ENCODE data around the gene C19orf12. TPM values are rescaled to one million over a fixed set of nuclear protein-coding genes. Genes with fewer than 3 reads are reported as not detected.

C19orf12 gene
- total and polyA plus RNA-seq, 2 donors (not counting 3 experiments of a cell fraction or from before 2014, with no cell fraction given), result 20.4 to 22.9 TPM

GRCh38 chr19:29690842-29691241 lies 24.2 kb downstream of the C19orf12 start:
- peak; percentile 16 for DNase-seq (ENCODE audit: low read depth, low spot score)
- BruUV-seq (replicated peaks), result no TSS peak
- Histone ChIP-seq H3K9me3 (replicated peaks; ENCODE audit: control insufficient read depth, insufficient read depth, low read length) (no peaks in the 10 kb centered on the region), H2AFZ (ENCODE audit: low read depth, low read length) (no peak overlapping the region), H3K9ac (replicated peaks; ENCODE audit: extremely low read depth, insufficient read depth, low read length) (no peak overlapping the region), H3K36me3 (ENCODE audit: control insufficient read depth in 2 of 2, extremely low read depth in 1 of 2, insufficient read depth in 2 of 2, low read length in 2 of 2) (no peaks in the 10 kb centered on the region), H3K4me2 (ENCODE audit: insufficient read depth, low read length) (no peak overlapping the region), H3K4me1 (ENCODE audit: control insufficient read depth, extremely low read depth, insufficient read depth, low read length) (no peaks in the 10 kb centered on the region), H4K20me1 (replicated peaks; ENCODE audit: control insufficient read depth, extremely low read depth, insufficient read depth, low read length) (no peaks in the 10 kb centered on the region), H3K9me1 (replicated peaks; ENCODE audit: control insufficient read depth, extremely low read depth, insufficient read depth, low read length) (no peaks in the 10 kb centered on the region), H3K27ac (ENCODE audit: insufficient read depth, low read depth, low read length) (no peak overlapping the region), H3K27me3 (ENCODE audit: control insufficient read depth in 2 of 2, insufficient read depth in 2 of 2, low read length in 2 of 2) (no peaks in the 10 kb centered on the region), H3K4me3 (replicated peaks in 1 of 3; ENCODE audit: insufficient read depth in 1 of 3, low read depth in 1 of 3, low read length in 3 of 3) (no peak overlapping the region), H3K79me2 (ENCODE audit: control insufficient read depth, insufficient read depth, low read length) (no peaks in the 10 kb centered on the region)
- dilution Hi-C loops (cut with MboI; ENCODE audit: extremely low pct_ligation_motif_present, low sequenced_read_pairs), result no loop called here
- TF ChIP-seq MYC (IDR thresholded peaks at IDR 0.05; ENCODE audit: low read depth, low read length), result no peak
- no peak for TF ChIP-seq JUN (IDR thresholded peaks at IDR 0.05; ENCODE audit: borderline replicate concordance, insufficient read depth, insufficient read length, low read depth)
- no peak for TF ChIP-seq POLR2AphosphoS5 (IDR thresholded peaks at IDR 0.05; ENCODE audit: insufficient read depth, low read depth, low read length)
- no peak for TF ChIP-seq POLR2A (IDR thresholded peaks at IDR 0.05; ENCODE audit: low read depth, low read length)
- TF ChIP-seq GATA2 (IDR thresholded peaks at IDR 0.05; ENCODE audit: insufficient read depth, insufficient read length, low read depth, low read length), result no peak
- peak; percentile 8 to 24 for TF ChIP-seq CTCF (IDR thresholded peaks at IDR 0.05; ENCODE audit: extremely low read depth in 1 of 2, insufficient read depth in 1 of 2, low read depth in 1 of 2, low read length in 2 of 2)
- peak; percentile 8 for TF ChIP-seq FOS (IDR thresholded peaks at IDR 0.05; ENCODE audit: borderline replicate concordance, insufficient read depth, low read length)
- no peak for TF ChIP-seq EZH2 (IDR thresholded peaks at IDR 0.05; ENCODE audit: borderline replicate concordance, low read depth, low read length, severe bottlenecking)
- TF ChIP-seq, protein P1, sequence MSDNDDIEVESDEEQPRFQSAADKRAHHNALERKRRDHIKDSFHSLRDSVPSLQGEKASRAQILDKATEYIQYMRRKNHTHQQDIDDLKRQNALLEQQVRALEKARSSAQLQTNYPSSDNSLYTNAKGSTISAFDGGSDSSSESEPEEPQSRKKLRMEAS (IDR thresholded peaks at IDR 0.05; ENCODE audit: insufficient read depth, insufficient read length), result no peak
- POLR2A ChIA-PET, result interaction anchor here (0.7 kb wide), 1 partner anchor 51 kb away, joined by 4 read pairs; no protein-coding TSS in a partner anchor
- intact Hi-C loops (cut with micrococcal nuclease), result loop anchor here (1.0 kb wide), 1 partner anchor 81 kb away; no protein-coding TSS in a partner anchor
- peak; percentile 80 for FAIRE-seq
- CTCF ChIA-PET, result interaction anchor here (0.7 to 4.4 kb wide), 3 partner anchors 24 to 80 kb away, joined by 3 to 39 read pairs (median 12); partner anchors contain the start of gene C19orf12
